SU-DHL-6 (cell line): Measurements from ENCODE around the gene DPYSL5.

Experiments
- H2AFZ ChIP-seq: fragments of 200-600 bp; sonication (generic); 2 replicates; pipeline ENCODE4 v1.6.1; 2014; ENCODE audit warnings: low read depth, mild to moderate bottlenecking, moderate library complexity, mixed read lengths, antibody characterized with exemption, low read length; ENCODE audit not compliant: severe bottlenecking
- H3F3A ChIP-seq: fragments of 200-600 bp; shearing (Covaris generic); 2 replicates; pipeline ENCODE4 v1.6.0; 2016; ENCODE audit warnings: antibody characterized with exemption, mild to moderate bottlenecking; ENCODE audit not compliant: insufficient read depth
- H3K27ac ChIP-seq: fragments of 200-600 bp; sonication (generic); 2 replicates; pipeline ENCODE4 v1.5.1; 2016; ENCODE audit warnings: low read depth, mild to moderate bottlenecking, low read length, moderate library complexity, mixed read lengths
- H3K27me3 ChIP-seq: fragments of 200-600 bp; sonication (generic), shearing (Covaris generic); 2 replicates; pipeline ENCODE4 v1.6.0; 2014; ENCODE audit warnings: mild to moderate bottlenecking, low read length
- H3K36me3 ChIP-seq: fragments of 200-600 bp; sonication (generic); 2 replicates; pipeline ENCODE4 v1.6.1; 2014; ENCODE audit warnings: mild to moderate bottlenecking, low read length, mixed read lengths
- H3K4me2 ChIP-seq: fragments of 300-600, 200-600 bp; shearing (Covaris generic), sonication (generic); 2 replicates; pipeline ENCODE4 v1.6.0; 2014; ENCODE audit warnings: low read length, low read depth, mild to moderate bottlenecking; ENCODE audit not compliant: poor library complexity, severe bottlenecking
- H3K4me3 ChIP-seq: fragments of 200-600 bp; sonication (generic); 2 replicates; pipeline ENCODE4 v1.5.1; 2014; ENCODE audit warnings: antibody characterized with exemption, low read length, mild to moderate bottlenecking, mixed read lengths; ENCODE audit not compliant: insufficient read depth, poor library complexity, severe bottlenecking
- H3K79me2 ChIP-seq: fragments of 200-600 bp; sonication (generic); 2 replicates; pipeline ENCODE4 v1.6.1; 2014; ENCODE audit warnings: mild to moderate bottlenecking, low read length, moderate library complexity; ENCODE audit not compliant: insufficient read depth
- H3K9ac ChIP-seq: fragments of 200-600 bp; sonication (generic); 2 replicates; pipeline ENCODE4 v1.7.0; 2014; ENCODE audit warnings: mild to moderate bottlenecking, low read length
- H3K9me2 ChIP-seq: fragments of 200-600 bp; sonication (generic); replicated peaks from 2 replicates; pipeline ENCODE4 v1.6.1; 2014; ENCODE audit warnings: low read length; ENCODE audit not compliant: insufficient read depth
- H3K9me3 ChIP-seq: fragments of 200-600 bp; sonication (generic); 2 replicates; pipeline ENCODE4 v1.6.1; 2014; ENCODE audit warnings: low read length, mixed read lengths; ENCODE audit not compliant: insufficient read depth
- H4K20me1 ChIP-seq: fragments of 200-600 bp; sonication (generic); 2 replicates; pipeline ENCODE4 v1.6.1; 2014; ENCODE audit warnings: low read depth, mild to moderate bottlenecking, antibody characterized with exemption, low read length, moderate library complexity, mixed read lengths
- CTCF ChIP-seq: fragments of 200-600 bp; sonication (generic); IDR thresholded peaks from one replicate; pipeline ENCODE4 v1.5.1; 2017; ENCODE audit warnings: antibody characterized with exemption, mild to moderate bottlenecking, low read length, moderate library complexity; ENCODE audit not compliant: insufficient read depth, poor library complexity, severe bottlenecking
- EZH2phosphoT487 ChIP-seq: fragments of 200-600 bp; sonication (generic), shearing (Covaris generic); conservative IDR thresholded peaks from 2 replicates; pipeline ENCODE4 v1.6.1; 2018; ENCODE audit warnings: mild to moderate bottlenecking, antibody characterized with exemption, low read length, moderate library complexity, mixed read lengths

The DPYSL5 gene

DNA sequence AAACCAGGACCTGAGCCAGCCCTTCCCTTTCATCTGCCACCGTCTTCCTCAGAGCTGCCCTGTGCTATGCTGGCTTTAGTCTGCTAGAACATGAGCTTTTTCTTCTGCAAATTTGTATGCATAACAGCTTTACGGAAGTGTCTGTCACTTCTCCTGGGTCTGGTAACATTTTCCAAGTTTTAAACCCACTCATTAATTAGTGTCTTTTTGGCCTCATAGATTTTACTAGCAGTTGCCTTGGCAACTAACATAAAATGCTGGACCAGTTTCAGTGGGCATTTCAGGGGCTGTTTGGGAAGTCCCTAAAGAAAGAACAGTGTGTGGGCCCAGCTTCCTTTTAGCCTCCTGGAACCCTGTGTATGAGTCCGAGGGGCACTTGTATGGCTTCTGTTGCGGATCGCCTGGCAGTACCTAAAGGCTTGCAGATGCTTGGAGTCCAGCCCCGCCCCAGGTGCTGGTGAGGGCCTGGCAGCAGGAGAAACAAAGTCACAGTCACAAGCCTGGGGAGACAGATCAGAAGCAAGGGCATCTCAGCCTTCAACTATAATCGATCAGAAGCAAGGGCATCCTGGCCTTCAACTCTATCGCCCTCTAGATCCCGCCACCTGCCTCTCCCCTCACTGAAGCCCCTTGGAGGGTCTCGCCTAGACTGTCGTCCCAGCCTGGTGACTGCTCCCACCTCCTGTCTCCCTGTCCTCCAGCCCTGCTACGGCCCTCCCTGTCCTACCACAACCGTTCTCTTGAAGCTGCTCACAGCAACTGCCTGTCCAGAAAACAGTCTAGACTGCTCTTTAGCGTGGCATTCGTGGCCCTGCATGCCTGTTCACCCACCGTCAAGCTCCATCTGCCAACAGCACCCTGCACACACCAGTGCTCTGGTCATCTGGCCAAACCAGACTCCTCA lies 85.8 kb downstream of the DPYSL5 start:
- TF ChIP-seq EZH2phosphoT487: no peak
- no peak for TF ChIP-seq CTCF
- Histone ChIP-seq H2AFZ (no peak overlapping the region), H3K9me2 (no peaks in the 10 kb centered on the region), H3K79me2 (no peaks in the 10 kb centered on the region), H3K9me3 (no peaks in the 10 kb centered on the region), H3F3A (no peaks in the 10 kb centered on the region), H3K4me3 (no peak overlapping the region), H3K27ac (no peak overlapping the region), H3K27me3 (no peaks in the 10 kb centered on the region), H3K36me3 (no peaks in the 10 kb centered on the region), H4K20me1 (no peaks in the 10 kb centered on the region), H3K9ac (no peak overlapping the region), H3K4me2 (no peak overlapping the region)

GRCh38 chr2:26934335-26934724 lies 86.4 kb downstream of the DPYSL5 start:
- Histone ChIP-seq H4K20me1 (no peaks in the 10 kb centered on the region), H3K27me3 (no peaks in the 10 kb centered on the region), H3K79me2 (no peaks in the 10 kb centered on the region), H3K9me2 (no peaks in the 10 kb centered on the region), H3K9ac (no peak overlapping the region), H3K4me2 (no peak overlapping the region), H3K36me3 (no peaks in the 10 kb centered on the region), H3K9me3 (no peaks in the 10 kb centered on the region), H2AFZ (no peak overlapping the region), H3K4me3 (no peak overlapping the region), H3K27ac (no peak overlapping the region), H3F3A (no peaks in the 10 kb centered on the region)
- TF ChIP-seq CTCF (no peak), EZH2phosphoT487 (no peak)

- H3K36me3 ChIP-seq: no peaks in the 10 kb centered on the region
Measured at GRCh38 chr2:26934985-26935384, 87.1 kb downstream of the DPYSL5 start.

More at GRCh38 chr2:26934985-26935384, 87.1 kb downstream of the DPYSL5 start:
- Histone ChIP-seq H3K27me3 (no peaks in the 10 kb centered on the region), H3K9me2 (no peaks in the 10 kb centered on the region), H3K27ac (no peak overlapping the region), H3K9ac (no peak overlapping the region), H3K9me3 (no peaks in the 10 kb centered on the region), H3K4me2 (no peak overlapping the region), H3K4me3 (no peak overlapping the region), H2AFZ (no peak overlapping the region), H3K79me2 (no peaks in the 10 kb centered on the region), H4K20me1 (no peaks in the 10 kb centered on the region), H3F3A (no peaks in the 10 kb centered on the region)
- TF ChIP-seq CTCF: no peak
- TF ChIP-seq EZH2phosphoT487: no peak
